Naive thymus-derived CD4-positive, alpha-beta T cell (primary cell): ENCODE data around the gene GJA10. TPM values are rescaled to one million over a fixed set of nuclear protein-coding genes. Genes with fewer than 3 reads are reported as not detected.

Experiments
- ATAC-seq: fragments of 150-1000 bp; cut with Tn5 transposase; 2 replicates; pipeline ENCODE4 v1.10.0; 2021; ENCODE audit warnings: mild to moderate bottlenecking, moderate library complexity
- CTCF ChIA-PET: fragments of 350-600 bp; sonication (Branson Sonifier 250); formaldehyde crosslinking; loops from one replicate; lab custom pipeline; 2021; ENCODE audit warnings: antibody characterized with exemption; lab: Charles Lee
- POLR2A ChIA-PET: fragments of 350-600 bp; sonication (Branson Sonifier 250); formaldehyde crosslinking; loops from one replicate; lab custom pipeline; 2021; ENCODE audit warnings: antibody characterized with exemption, inconsistent platforms; lab: Charles Lee
- DNase-seq, 9 donors: peaks; one replicate each; pipeline versions ENCODE4 v3.0.0 to v3.0.0-alpha.2; 2020 to 2022; ENCODE audit warnings: mixed read lengths in 1 of 9
- H3K27ac ChIP-seq: one replicate; pipeline ENCODE4 v1.7.0; 2013; ENCODE audit warnings: mild to moderate bottlenecking, low read depth, low read length, moderate library complexity
- H3K27me3 ChIP-seq, 2 donors: one replicate each; pipeline ENCODE4 v1.7.0; 2013; ENCODE audit warnings: low read length in 2 of 2, mild to moderate bottlenecking in 2 of 2, moderate library complexity in 2 of 2; ENCODE audit not compliant: control insufficient read depth in 2 of 2, insufficient read depth in 2 of 2
- H3K36me3 ChIP-seq, 3 experiments: 1 replicate in 2 of 3; 2 replicates in 1 of 3; pipeline ENCODE4 v1.7.0; 2013; ENCODE audit warnings: low read length in 3 of 3, mild to moderate bottlenecking in 3 of 3, moderate library complexity in 1 of 3; ENCODE audit not compliant: insufficient read depth in 3 of 3, control insufficient read depth in 2 of 3
- H3K4me1 ChIP-seq, 2 donors: one replicate each; pipeline ENCODE4 v1.7.0; 2013; ENCODE audit warnings: low read length in 2 of 2, mild to moderate bottlenecking in 2 of 2, moderate library complexity in 1 of 2; ENCODE audit not compliant: control insufficient read depth in 2 of 2, insufficient read depth in 2 of 2
- H3K4me3 ChIP-seq: 2 replicates; pipeline ENCODE4 v1.7.0; 2013; ENCODE audit warnings: mild to moderate bottlenecking, low read length
- H3K9me3 ChIP-seq, 3 experiments: 1 replicate in 2 of 3; 2 replicates in 1 of 3; pipeline ENCODE4 v1.7.0; 2013; ENCODE audit warnings: low read length in 3 of 3; ENCODE audit not compliant: control insufficient read depth in 2 of 3
- H3K27ac Mint-ChIP-seq, 9 donors: one replicate each; pipeline ENCODE4 v1.8.0; 2020 to 2022; ENCODE audit warnings: mixed read lengths in 9 of 9, mild to moderate bottlenecking in 8 of 9, moderate library complexity in 5 of 9, inconsistent platforms in 2 of 9
- H3K27me3 Mint-ChIP-seq, 5 donors: one replicate each; pipeline ENCODE4 v1.8.0; 2021 to 2022; ENCODE audit warnings: mixed read lengths in 5 of 5, mild to moderate bottlenecking in 1 of 5
- H3K36me3 Mint-ChIP-seq, 5 donors: one replicate each; pipeline ENCODE4 v1.8.0; 2020 to 2022; ENCODE audit warnings: mixed read lengths in 5 of 5, mild to moderate bottlenecking in 3 of 5, inconsistent platforms in 1 of 5
- H3K4me1 Mint-ChIP-seq, 7 donors: one replicate each; pipeline ENCODE4 v1.8.0; 2020 to 2022; ENCODE audit warnings: mixed read lengths in 7 of 7, mild to moderate bottlenecking in 3 of 7, inconsistent platforms in 1 of 7
- H3K4me3 Mint-ChIP-seq, 10 donors: one replicate each; pipeline ENCODE4 v1.8.0; 2020 to 2022; ENCODE audit warnings: mild to moderate bottlenecking in 10 of 10, mixed read lengths in 10 of 10, moderate library complexity in 6 of 10, inconsistent platforms in 2 of 10
- H3K9me3 Mint-ChIP-seq, 11 donors: one replicate each; pipeline ENCODE4 v1.8.0; 2020 to 2022; ENCODE audit warnings: mixed read lengths in 11 of 11, mild to moderate bottlenecking in 4 of 11, inconsistent platforms in 1 of 11, moderate library complexity in 1 of 11
- intact Hi-C, 2 donors: fragments of 100-400 bp; cut with micrococcal nuclease; formaldehyde crosslinking; loops; one replicate each; pipeline ENCODE4 v1.15.1; 2023
- polyA plus RNA-seq, 2 donors: library from polyadenylated mRNA; unstranded; fragments of 300-500 nt; fragmentation: Illumina TruSeq; gene quantifications; one replicate each; pipeline ENCODE4 v1.2.3, GENCODE V29; 2021
- total RNA-seq, 6 experiments: library from RNA in 5 of 6; stranded (reverse) in 5 of 6; gene quantifications; 1 replicate in 5 of 6; 2 replicates in 1 of 6; pipeline ENCODE4 v1.2.3 and lab custom pipeline; 2021 to 2026

The GJA10 gene
- total and polyA plus RNA-seq, 7 experiments from 2014 or later: 0.15 TPM; not detected in 6

- Histone ChIP-seq H3K4me3 (no peak overlapping the region), H3K4me1 (peaks cover 0 to 14% of the 10 kb centered on the region in 2 donors), H3K36me3 (peaks cover 0 to 5% (median 0%) of the 10 kb centered on the region in 3 experiments), H3K27ac (no peak overlapping the region), H3K27me3 (no peaks in the 10 kb centered on the region), H3K9me3 (no peaks in the 10 kb centered on the region)
- peaks cover 23 to 54% (median 47%) of the 10 kb centered on the region in 7 donors for H3K4me1 Mint-ChIP-seq
- peak overlapping the region in 1 of 10 donors; percentile 48 for H3K4me3 Mint-ChIP-seq
- H3K9me3 Mint-ChIP-seq: peaks cover 0 to 10% (median 2%) of the 10 kb centered on the region in 11 donors
- H3K27me3 Mint-ChIP-seq: peaks cover 0 to 3% (median 0%) of the 10 kb centered on the region in 5 donors
- ChIA-PET POLR2A (no interaction called here), CTCF (no interaction called here)
- no peak for DNase-seq
- no peak for ATAC-seq
- H3K27ac Mint-ChIP-seq: peak overlapping the region in 5 of 9 donors; percentile 10 to 79 (median 46)
- peaks cover 0 to 31% (median 18%) of the 10 kb centered on the region in 5 donors for H3K36me3 Mint-ChIP-seq
- intact Hi-C loops: no loop called here
Observed at GRCh38 chr6:89924231-89924630, 30.0 kb downstream of the GJA10 start.

GRCh38 chr6:89925826-89926225, 31.6 kb downstream of the GJA10 start:
- ChIA-PET CTCF (no interaction called here), POLR2A (no interaction called here)
- peak; percentile 36 for ATAC-seq
- DNase-seq: no peak
- Histone ChIP-seq H3K36me3 (peaks cover 0 to 12% (median 0%) of the 10 kb centered on the region in 3 experiments), H3K4me3 (no peak overlapping the region), H3K27ac (no peak overlapping the region), H3K9me3 (no peaks in the 10 kb centered on the region), H3K27me3 (no peaks in the 10 kb centered on the region), H3K4me1 (peaks cover 0 to 14% of the 10 kb centered on the region in 2 donors)
- Mint-ChIP-seq H3K27me3 (no peaks in the 10 kb centered on the region), H3K4me1 (peaks cover 28 to 65% (median 59%) of the 10 kb centered on the region in 7 donors), H3K9me3 (peaks cover 0 to 10% (median 2%) of the 10 kb centered on the region in 11 donors), H3K36me3 (peaks cover 0 to 41% (median 24%) of the 10 kb centered on the region in 5 donors), H3K4me3 (peak overlapping the region in 1 of 10 donors; percentile 36), H3K27ac (peak overlapping the region in 5 of 9 donors; percentile 6 to 76 (median 67))
- intact Hi-C loops: loop anchor here in 1 of 2 donors (5.0 kb wide), 1 partner anchor 109 kb away; the partner anchor contains the start of gene MDN1

GRCh38 chr6:89927264-89927663, 33.0 kb downstream of the GJA10 start:
- H3K27me3 Mint-ChIP-seq: no peaks in the 10 kb centered on the region
- Histone ChIP-seq H3K27ac (no peak overlapping the region), H3K36me3 (peaks cover 0 to 23% (median 0%) of the 10 kb centered on the region in 3 experiments), H3K4me3 (no peak overlapping the region), H3K4me1 (peaks cover 0 to 14% of the 10 kb centered on the region in 2 donors), H3K9me3 (no peaks in the 10 kb centered on the region), H3K27me3 (no peaks in the 10 kb centered on the region)
- H3K36me3 Mint-ChIP-seq: peaks cover 0 to 52% (median 31%) of the 10 kb centered on the region in 5 donors
- peaks cover 0 to 10% (median 2%) of the 10 kb centered on the region in 11 donors for H3K9me3 Mint-ChIP-seq
- H3K4me1 Mint-ChIP-seq: peaks cover 28 to 69% (median 61%) of the 10 kb centered on the region in 7 donors
- ATAC-seq (no peak), DNase-seq (no peak)
- peak overlapping the region in 7 of 9 donors; percentile 11 to 71 (median 66) for H3K27ac Mint-ChIP-seq
- POLR2A ChIA-PET: no interaction called here
- CTCF ChIA-PET: no interaction called here
- intact Hi-C loops: loop anchor here in 1 of 2 donors (5.0 kb wide), 1 partner anchor 110 kb away; the partner anchor contains the start of gene MDN1
- H3K4me3 Mint-ChIP-seq: peak overlapping the region in 1 of 10 donors; percentile 29

GRCh38 chr6:89927791-89928550, 33.7 kb downstream of the GJA10 start:
- H3K36me3 Mint-ChIP-seq: peaks cover under 1 to 56% (median 32%) of the 10 kb centered on the region in 5 donors
- H3K27me3 Mint-ChIP-seq: no peaks in the 10 kb centered on the region
- peak; percentile 70 for ATAC-seq
- H3K9me3 ChIP-seq: no peaks in the 10 kb centered on the region
- H3K27me3 ChIP-seq: no peaks in the 10 kb centered on the region
- peaks cover 0 to 10% (median 2%) of the 10 kb centered on the region in 11 donors for H3K9me3 Mint-ChIP-seq
- H3K27ac ChIP-seq: peak overlapping the region; percentile 7
- H3K4me1 Mint-ChIP-seq: peaks cover 28 to 69% (median 61%) of the 10 kb centered on the region in 7 donors
- peak overlapping the region in 8 of 9 donors; percentile 13 to 78 (median 66) for H3K27ac Mint-ChIP-seq
- no peak for DNase-seq
- CTCF ChIA-PET: no interaction called here
- H3K4me3 Mint-ChIP-seq: peak overlapping the region in 1 of 10 donors; percentile 32
- H3K4me1 ChIP-seq: peaks cover 0 to 14% of the 10 kb centered on the region in 2 donors
- intact Hi-C loops: loop anchor here in 1 of 2 donors (5.0 kb wide), 1 partner anchor 111 kb away; the partner anchor contains the start of gene MDN1
- POLR2A ChIA-PET: no interaction called here
- H3K4me3 ChIP-seq: no peak overlapping the region
- H3K36me3 ChIP-seq: peaks cover 0 to 30% (median 0%) of the 10 kb centered on the region in 3 experiments

- Mint-ChIP-seq H3K9me3 (peaks cover 0 to 10% (median 2%) of the 10 kb centered on the region in 11 donors), H3K4me3 (no peak overlapping the region), H3K27me3 (no peaks in the 10 kb centered on the region), H3K27ac (peak overlapping the region in 7 of 9 donors; percentile 20 to 86 (median 68)), H3K36me3 (peaks cover 5 to 62% (median 38%) of the 10 kb centered on the region in 5 donors), H3K4me1 (peaks cover 28 to 69% (median 61%) of the 10 kb centered on the region in 7 donors)
- Histone ChIP-seq H3K36me3 (peaks cover 0 to 36% (median 0%) of the 10 kb centered on the region in 3 experiments), H3K27me3 (no peaks in the 10 kb centered on the region), H3K4me3 (no peak overlapping the region), H3K27ac (peak overlapping the region; percentile 7), H3K9me3 (no peaks in the 10 kb centered on the region), H3K4me1 (peaks cover 0 to 14% of the 10 kb centered on the region in 2 donors)
- intact Hi-C loops: loop anchor here in 1 of 2 donors (5.0 kb wide), 1 partner anchor 111 kb away; the partner anchor contains the start of gene MDN1
- ChIA-PET POLR2A (no interaction called here), CTCF (no interaction called here)
- ATAC-seq: no peak
- no peak for DNase-seq
Observed at GRCh38 chr6:89928604-89929003, 34.3 kb downstream of the GJA10 start.

- H3K4me1 ChIP-seq: peaks cover 0 to 14% of the 10 kb centered on the region in 2 donors
- no peak overlapping the region for H3K4me3 Mint-ChIP-seq
- no peak overlapping the region for H3K4me3 ChIP-seq
- CTCF ChIA-PET: interaction anchor here (0.7 to 0.9 kb wide), 2 partner anchors 10 to 367 kb away, joined by 3 to 8 read pairs; no protein-coding TSS in a partner anchor
- no peaks in the 10 kb centered on the region for H3K27me3 Mint-ChIP-seq
- intact Hi-C loops: no loop called here
- POLR2A ChIA-PET: no interaction called here
- no peaks in the 10 kb centered on the region for H3K27me3 ChIP-seq
- peaks cover 0 to 3% (median 0%) of the 10 kb centered on the region in 11 donors for H3K9me3 Mint-ChIP-seq
- no peak for DNase-seq
- no peaks in the 10 kb centered on the region for H3K9me3 ChIP-seq
- no peak overlapping the region for H3K27ac ChIP-seq
- H3K4me1 Mint-ChIP-seq: peaks cover 22 to 58% (median 54%) of the 10 kb centered on the region in 7 donors
- peaks cover 0 to 58% (median 4%) of the 10 kb centered on the region in 3 experiments for H3K36me3 ChIP-seq
- H3K27ac Mint-ChIP-seq: peak overlapping the region in 7 of 9 donors; percentile 43 to 86 (median 68)
- peaks cover 7 to 65% (median 40%) of the 10 kb centered on the region in 5 donors for H3K36me3 Mint-ChIP-seq
- ATAC-seq: no peak
Observed at GRCh38 chr6:89930789-89931188, 36.5 kb downstream of the GJA10 start.
